ENCODE data around the gene KRTAP3-2. TPM values are rescaled to one million over a fixed set of nuclear protein-coding genes. Genes with fewer than 3 reads are reported as not detected.

Gene KRTAP3-2
- total and polyA plus RNA-seq, 5 donors from 2014 or later: not detected

- Mint-ChIP-seq H3K36me3 (no peaks in the 10 kb centered on the region), H3K9me3 (no peaks in the 10 kb centered on the region), H3K4me3 (no peak overlapping the region), H3K27ac (peak overlapping the region in 1 of 3 donors; percentile 58), H3K27me3 (peaks cover 41% of the 10 kb centered on the region), H3K4me1 (peaks cover 0 to 1% (median 0%) of the 10 kb centered on the region in 4 donors)
- Histone ChIP-seq H3K9me3 (ENCODE audit: control insufficient read depth in 2 of 2, low read length in 2 of 2) (no peaks in the 10 kb centered on the region), H3K4me3 (ENCODE audit: low read depth, low read length) (no peak overlapping the region), H3K36me3 (ENCODE audit: control insufficient read depth, insufficient read depth, low read length) (no peaks in the 10 kb centered on the region), H3K4me1 (ENCODE audit: control insufficient read depth, insufficient read depth, low read length, poor library complexity, severe bottlenecking) (no peaks in the 10 kb centered on the region), H3K27ac (ENCODE audit: insufficient read depth, low read length, poor library complexity, severe bottlenecking) (no peak overlapping the region), H3K27me3 (ENCODE audit: control insufficient read depth, insufficient read depth, low read length) (peaks cover 40% of the 10 kb centered on the region)
- DNase-seq (no peak), ATAC-seq (ENCODE audit: low read depth in 2 of 2) (no peak)
Measured at GRCh38 chr17:40950176-40950575, 49.5 kb downstream of the KRTAP3-2 start.

GRCh38 chr17:40949418-40949817 lies 50.3 kb downstream of the KRTAP3-2 start:
- Mint-ChIP-seq H3K4me3 (no peak overlapping the region), H3K27ac (no peak overlapping the region), H3K27me3 (peaks cover 44% of the 10 kb centered on the region), H3K4me1 (peaks cover 0 to 1% (median 0%) of the 10 kb centered on the region in 4 donors), H3K9me3 (no peaks in the 10 kb centered on the region), H3K36me3 (no peaks in the 10 kb centered on the region)
- H3K4me1 ChIP-seq (ENCODE audit: control insufficient read depth, insufficient read depth, low read length, poor library complexity, severe bottlenecking): no peaks in the 10 kb centered on the region
- H3K36me3 ChIP-seq (ENCODE audit: control insufficient read depth, insufficient read depth, low read length): no peaks in the 10 kb centered on the region
- H3K27ac ChIP-seq (ENCODE audit: insufficient read depth, low read length, poor library complexity, severe bottlenecking): no peak overlapping the region
- ATAC-seq (ENCODE audit: low read depth in 2 of 2): no peak
- no peak for DNase-seq
- peaks cover 40% of the 10 kb centered on the region for H3K27me3 ChIP-seq (ENCODE audit: control insufficient read depth, insufficient read depth, low read length)
- H3K4me3 ChIP-seq (ENCODE audit: low read depth, low read length): no peak overlapping the region
- no peaks in the 10 kb centered on the region for H3K9me3 ChIP-seq (ENCODE audit: control insufficient read depth in 2 of 2, low read length in 2 of 2)

Other genes starting within 250 kb of the KRTAP3-2 start
Only the 30 nearest of the 37 such genes appear.
- gene KRT28, start 199.9 kb downstream of the KRTAP3-2 start, total RNA-seq: not detected
- gene KRT28, start 199.9 kb downstream of the KRTAP3-2 start, polyA plus RNA-seq: not detected
- 28.1 TPM for gene KRT10, start 177.3 kb downstream of the KRTAP3-2 start, total RNA-seq
- 100 to 1,000 TPM; 125 to 172 (median 148) TPM for gene KRT10, start 177.3 kb downstream of the KRTAP3-2 start, polyA plus RNA-seq
- not detected for gene KRT12, start 132.7 kb downstream of the KRTAP3-2 start, total RNA-seq
- not detected for gene KRT12, start 132.7 kb downstream of the KRTAP3-2 start, polyA plus RNA-seq
- not detected for gene KRT20, start 114.7 kb downstream of the KRTAP3-2 start, total RNA-seq
- not detected for gene KRT20, start 114.7 kb downstream of the KRTAP3-2 start, polyA plus RNA-seq
- gene KRT23, start 62.3 kb downstream of the KRTAP3-2 start, total RNA-seq: not detected
- not detected for gene KRT23, start 62.3 kb downstream of the KRTAP3-2 start, polyA plus RNA-seq
- gene KRT39, start 33.0 kb downstream of the KRTAP3-2 start, total RNA-seq: not detected
- not detected for gene KRT39, start 33.0 kb downstream of the KRTAP3-2 start, polyA plus RNA-seq
- not detected for gene KRT40, start 15.6 kb downstream of the KRTAP3-2 start, total RNA-seq
- not detected for gene KRT40, start 15.6 kb downstream of the KRTAP3-2 start, polyA plus RNA-seq
- not detected for gene KRTAP3-3, start 5.7 kb downstream of the KRTAP3-2 start, total RNA-seq
- not detected for gene KRTAP3-3, start 5.7 kb downstream of the KRTAP3-2 start, polyA plus RNA-seq
- gene KRTAP3-1, start 9.2 kb upstream of the KRTAP3-2 start, total RNA-seq: not detected
- gene KRTAP3-1, start 9.2 kb upstream of the KRTAP3-2 start, polyA plus RNA-seq: not detected
- gene KRTAP1-5, start 27.3 kb upstream of the KRTAP3-2 start, total RNA-seq: not detected
- gene KRTAP1-5, start 27.3 kb upstream of the KRTAP3-2 start, polyA plus RNA-seq: not detected
- not detected for gene KRTAP1-4, start 30.3 kb upstream of the KRTAP3-2 start, total RNA-seq
- not detected for gene KRTAP1-4, start 30.3 kb upstream of the KRTAP3-2 start, polyA plus RNA-seq
- not detected for gene KRTAP1-3, start 35.0 kb upstream of the KRTAP3-2 start, total RNA-seq
- not detected for gene KRTAP1-3, start 35.0 kb upstream of the KRTAP3-2 start, polyA plus RNA-seq
- gene KRTAP1-1, start 41.5 kb upstream of the KRTAP3-2 start, total RNA-seq: not detected
- gene KRTAP1-1, start 41.5 kb upstream of the KRTAP3-2 start, polyA plus RNA-seq: not detected
- gene KRTAP2-1, start 47.4 kb upstream of the KRTAP3-2 start, total RNA-seq: not detected
- gene KRTAP2-1, start 47.4 kb upstream of the KRTAP3-2 start, polyA plus RNA-seq: not detected
- gene KRTAP2-2, start 55.3 kb upstream of the KRTAP3-2 start, total RNA-seq: not detected
- gene KRTAP2-2, start 55.3 kb upstream of the KRTAP3-2 start, polyA plus RNA-seq: not detected
- gene KRTAP2-3, start 60.2 kb upstream of the KRTAP3-2 start, total RNA-seq: not detected
- not detected for gene KRTAP2-3, start 60.2 kb upstream of the KRTAP3-2 start, polyA plus RNA-seq
- gene KRTAP2-4, start 66.0 kb upstream of the KRTAP3-2 start, total RNA-seq: not detected
- gene KRTAP2-4, start 66.0 kb upstream of the KRTAP3-2 start, polyA plus RNA-seq: not detected
- not detected for gene KRTAP4-7, start 84.2 kb upstream of the KRTAP3-2 start, total RNA-seq
- not detected for gene KRTAP4-7, start 84.2 kb upstream of the KRTAP3-2 start, polyA plus RNA-seq
- not detected for gene KRTAP4-8, start 98.2 kb upstream of the KRTAP3-2 start, total RNA-seq
- gene KRTAP4-8, start 98.2 kb upstream of the KRTAP3-2 start, polyA plus RNA-seq: not detected
- not detected for gene KRTAP4-16, start 102.3 kb upstream of the KRTAP3-2 start, total RNA-seq
- not detected for gene KRTAP4-16, start 102.3 kb upstream of the KRTAP3-2 start, polyA plus RNA-seq
- not detected for gene KRTAP4-9, start 105.5 kb upstream of the KRTAP3-2 start, total RNA-seq
- not detected for gene KRTAP4-9, start 105.5 kb upstream of the KRTAP3-2 start, polyA plus RNA-seq
- not detected for gene KRTAP4-11, start 118.5 kb upstream of the KRTAP3-2 start, total RNA-seq
- not detected for gene KRTAP4-11, start 118.5 kb upstream of the KRTAP3-2 start, polyA plus RNA-seq
- not detected for gene KRTAP4-12, start 124.3 kb upstream of the KRTAP3-2 start, total RNA-seq
- gene KRTAP4-12, start 124.3 kb upstream of the KRTAP3-2 start, polyA plus RNA-seq: not detected
- not detected for gene KRTAP4-6, start 140.6 kb upstream of the KRTAP3-2 start, total RNA-seq
- not detected for gene KRTAP4-6, start 140.6 kb upstream of the KRTAP3-2 start, polyA plus RNA-seq
- not detected for gene KRTAP4-5, start 149.9 kb upstream of the KRTAP3-2 start, total RNA-seq
- gene KRTAP4-5, start 149.9 kb upstream of the KRTAP3-2 start, polyA plus RNA-seq: not detected
- gene KRTAP4-4, start 160.8 kb upstream of the KRTAP3-2 start, total RNA-seq: not detected
- gene KRTAP4-4, start 160.8 kb upstream of the KRTAP3-2 start, polyA plus RNA-seq: not detected
- gene KRTAP4-3, start 168.3 kb upstream of the KRTAP3-2 start, total RNA-seq: not detected
- gene KRTAP4-3, start 168.3 kb upstream of the KRTAP3-2 start, polyA plus RNA-seq: not detected
- gene KRTAP4-2, start 178.3 kb upstream of the KRTAP3-2 start, total RNA-seq: not detected
- not detected for gene KRTAP4-2, start 178.3 kb upstream of the KRTAP3-2 start, polyA plus RNA-seq
- gene KRTAP4-1, start 185.0 kb upstream of the KRTAP3-2 start, total RNA-seq: not detected
- gene KRTAP4-1, start 185.0 kb upstream of the KRTAP3-2 start, polyA plus RNA-seq: not detected
- not detected for gene KRTAP9-1, start 190.0 kb upstream of the KRTAP3-2 start, total RNA-seq
- gene KRTAP9-1, start 190.0 kb upstream of the KRTAP3-2 start, polyA plus RNA-seq: not detected

Measured in CD4-positive, CD25-positive, alpha-beta regulatory T cell (primary cell).